GM21390 (cell line): ENCODE data around the gene B3GLCT.
"Not testable (repeated sequence)": the region's sequence is repeated elsewhere in the genome, so short reads cannot be mapped to it uniquely, and the experiment has no call there.

Source experiments
- ATAC-seq: cut with Tn5 transposase; IDR thresholded peaks from one replicate; pipeline ENCODE4 v1.9.1; 2021; ENCODE audit not compliant: unreplicated experiment

The B3GLCT gene

DNA sequence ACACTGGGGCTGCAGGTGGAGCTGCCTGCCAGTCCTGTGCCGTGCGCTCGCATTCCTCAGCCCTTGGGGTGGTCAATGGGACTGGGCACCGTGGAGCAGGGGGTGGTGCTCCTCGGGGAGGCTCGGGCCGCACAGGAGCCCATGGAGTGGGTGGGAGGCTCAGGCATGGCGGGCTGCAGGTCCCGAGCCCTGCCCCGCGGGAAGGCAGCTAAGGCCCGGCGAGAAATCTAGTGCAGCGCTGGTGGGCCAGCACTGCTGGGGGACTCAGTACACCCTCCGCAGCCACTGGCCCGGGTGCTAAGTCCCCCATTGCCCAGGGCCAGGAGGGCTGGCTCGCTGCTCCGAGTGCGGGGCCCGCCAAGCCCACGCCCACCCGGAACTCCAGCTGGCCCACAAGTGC is 139.8 kb downstream of the B3GLCT start:
- ATAC-seq, result not testable (repeated sequence)

DNA sequence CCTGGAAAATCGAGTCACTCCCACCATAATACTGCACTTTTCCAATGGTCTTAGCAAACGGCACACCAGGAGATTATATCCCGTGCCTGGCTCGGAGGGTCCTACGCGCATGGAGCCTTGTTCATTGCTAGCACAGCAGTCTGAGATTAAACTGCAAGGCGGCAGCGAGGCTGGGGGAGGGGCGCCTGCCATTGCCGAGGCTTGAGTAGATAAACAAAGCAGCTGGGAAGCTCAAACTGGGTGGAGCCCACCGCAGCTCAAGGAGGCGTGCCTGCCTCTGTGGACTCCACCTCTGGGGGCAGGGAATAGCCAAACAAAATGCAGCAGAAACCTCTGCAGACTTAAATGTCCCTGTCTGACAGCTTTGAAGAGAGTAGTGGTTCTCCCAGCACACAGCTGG is 141.1 kb downstream of the B3GLCT start:
- not testable (repeated sequence) for ATAC-seq

DNA sequence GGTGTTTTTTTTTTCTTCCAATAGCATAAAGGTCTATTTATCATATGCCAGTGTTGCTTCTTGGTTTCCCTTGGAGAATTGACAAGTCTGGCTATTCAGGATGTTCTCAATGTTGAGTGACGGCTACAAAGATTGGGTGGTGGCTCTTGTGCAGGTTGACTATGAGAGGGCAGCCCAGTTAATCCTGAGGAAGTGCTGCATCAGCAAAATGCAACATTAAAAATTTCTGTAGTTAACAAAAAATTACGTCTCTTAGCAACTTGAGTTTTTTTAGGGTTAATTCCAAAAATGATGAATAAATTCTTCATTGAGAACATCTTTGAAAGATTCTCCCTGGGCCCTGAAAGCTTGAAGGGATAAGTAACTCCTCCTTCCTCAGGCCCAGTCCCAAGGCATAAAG is 147.1 kb downstream of the B3GLCT start:
- ATAC-seq, result no peak

DNA sequence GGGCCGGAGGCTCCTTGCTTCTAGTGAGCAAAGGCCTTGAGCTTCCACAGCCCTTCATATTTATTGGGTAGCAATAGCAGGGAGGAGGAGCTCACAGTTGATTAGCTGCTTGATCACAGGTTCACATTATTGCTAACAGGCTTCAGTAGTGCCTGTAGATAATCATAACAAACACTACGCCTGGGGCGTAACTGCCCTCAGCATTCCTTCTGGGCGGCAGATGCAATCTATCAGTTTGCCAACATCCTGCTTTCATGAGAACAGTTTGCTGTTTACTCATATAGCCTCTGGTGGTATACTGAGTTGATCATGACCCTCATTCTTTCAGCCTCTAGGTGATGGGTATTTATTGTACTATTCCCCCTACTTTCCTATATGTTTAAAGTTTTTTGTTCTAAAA is 149.4 kb downstream of the B3GLCT start:
- no peak for ATAC-seq

- no peak for ATAC-seq
Measured at GRCh38 chr13:31350560-31350959, 150.8 kb downstream of the B3GLCT start.

GRCh38 chr13:31351376-31351775 is 151.6 kb downstream of the B3GLCT start:
- no peak for ATAC-seq

DNA sequence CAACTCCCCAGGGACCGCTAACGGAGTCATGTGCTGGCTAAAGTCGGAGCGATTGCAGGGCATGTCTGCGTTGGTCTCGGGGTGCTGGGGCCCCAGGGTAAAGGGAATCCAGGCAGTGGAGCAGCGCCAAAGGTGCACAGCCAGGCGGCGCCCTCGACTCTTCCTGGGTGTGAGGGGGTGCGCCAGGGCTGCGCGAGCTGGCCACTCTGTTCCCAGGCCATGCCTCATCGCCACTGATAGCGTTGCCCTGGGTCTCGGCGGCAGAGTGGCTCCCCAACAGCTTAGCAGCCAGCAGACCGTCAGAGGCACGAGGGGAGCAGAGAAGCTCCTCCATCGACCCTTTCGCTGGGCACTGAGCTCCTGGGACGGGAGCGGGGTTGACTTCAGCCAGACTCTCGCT is 152.7 kb downstream of the B3GLCT start:
- no peak for ATAC-seq

GRCh38 chr13:31355001-31355400 is 155.2 kb downstream of the B3GLCT start:
- no peak for ATAC-seq

DNA sequence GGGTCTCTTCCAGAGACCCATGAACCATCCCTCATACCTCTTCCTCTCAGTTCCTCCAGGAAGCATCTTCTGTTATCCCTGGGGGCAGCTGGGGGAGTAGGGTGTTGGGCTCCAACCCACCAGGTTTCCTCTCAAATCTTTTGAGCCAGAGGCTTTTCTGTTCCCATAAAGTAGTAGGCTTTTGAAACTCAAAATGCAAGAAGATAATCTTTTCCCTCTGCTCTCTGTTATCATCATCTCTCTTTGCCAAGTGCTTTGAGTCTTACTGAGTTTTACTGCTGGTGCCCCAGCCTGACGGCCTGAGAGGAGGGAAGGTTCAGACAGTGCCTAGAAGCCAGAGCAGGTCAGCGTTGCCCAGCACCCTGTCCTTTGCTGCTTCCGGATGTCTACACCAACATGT is 157.2 kb downstream of the B3GLCT start:
- no peak for ATAC-seq

- ATAC-seq, result no peak
Measured at GRCh38 chr13:31357581-31357980, 157.8 kb downstream of the B3GLCT start.

GRCh38 chr13:31361673-31362072 is 161.9 kb downstream of the B3GLCT start:
- ATAC-seq, result no peak

DNA sequence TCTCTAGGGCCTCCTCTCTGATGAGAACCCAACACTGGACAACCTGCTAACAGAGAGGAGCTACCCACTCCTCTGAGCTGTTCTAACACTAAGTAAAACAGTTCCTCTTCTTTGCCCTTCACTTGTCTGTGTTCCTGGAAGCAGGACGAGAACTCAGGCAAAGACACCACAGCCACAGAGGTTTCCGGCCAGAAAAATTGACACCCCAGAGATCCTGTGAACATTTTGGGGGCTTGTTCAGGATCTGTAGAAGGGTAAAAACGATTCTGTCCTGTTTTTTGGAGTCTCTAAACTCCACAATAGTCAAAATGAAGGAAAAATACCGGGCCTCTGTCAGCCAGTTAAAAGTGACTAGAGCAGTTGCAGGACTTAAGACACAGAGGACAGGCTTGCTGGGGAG is 165.9 kb downstream of the B3GLCT start:
- no peak for ATAC-seq

- no peak for ATAC-seq
Measured at GRCh38 chr13:31367410-31367809, 167.6 kb downstream of the B3GLCT start.

DNA sequence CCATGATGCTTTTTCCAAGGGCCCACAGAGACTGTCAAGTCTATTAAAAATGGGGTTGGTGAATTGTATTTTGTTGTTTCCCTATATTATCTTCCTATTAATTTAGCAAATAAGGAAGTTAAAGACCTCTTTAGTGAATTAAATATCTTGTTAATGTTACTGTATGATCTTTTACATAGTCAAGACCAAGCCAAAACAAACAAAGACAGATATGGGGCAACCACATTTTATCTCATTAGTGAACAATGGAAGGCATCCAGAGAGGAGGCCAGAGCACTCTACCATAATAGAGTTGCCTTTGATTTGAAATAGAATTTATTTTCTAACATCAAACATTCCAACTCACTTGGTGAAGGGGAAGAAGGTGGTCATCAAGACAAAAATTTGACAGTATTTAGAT is 169.4 kb downstream of the B3GLCT start:
- ATAC-seq, result no peak

- no peak for ATAC-seq
Measured at GRCh38 chr13:31372454-31372853, 172.7 kb downstream of the B3GLCT start.

DNA sequence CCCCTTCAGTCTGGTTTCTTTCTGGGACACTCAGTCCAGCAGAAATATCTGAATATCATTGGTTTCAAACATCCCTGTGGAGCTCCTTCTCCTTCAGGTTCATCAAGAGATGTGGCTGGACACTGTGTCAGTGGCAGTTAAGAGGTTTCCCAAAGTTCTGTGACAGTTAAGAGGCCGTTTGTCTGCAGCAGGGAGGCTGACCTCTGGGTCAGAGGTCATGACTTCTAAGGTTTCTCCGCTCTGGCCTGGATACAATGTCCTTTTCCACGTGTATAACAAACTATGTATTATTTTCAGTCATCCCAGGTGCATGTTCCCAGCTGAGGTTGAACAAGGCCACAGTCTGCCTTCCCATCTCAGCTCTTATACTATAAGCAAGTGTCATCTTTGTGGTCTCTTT is 174.9 kb downstream of the B3GLCT start:
- no peak for ATAC-seq

DNA sequence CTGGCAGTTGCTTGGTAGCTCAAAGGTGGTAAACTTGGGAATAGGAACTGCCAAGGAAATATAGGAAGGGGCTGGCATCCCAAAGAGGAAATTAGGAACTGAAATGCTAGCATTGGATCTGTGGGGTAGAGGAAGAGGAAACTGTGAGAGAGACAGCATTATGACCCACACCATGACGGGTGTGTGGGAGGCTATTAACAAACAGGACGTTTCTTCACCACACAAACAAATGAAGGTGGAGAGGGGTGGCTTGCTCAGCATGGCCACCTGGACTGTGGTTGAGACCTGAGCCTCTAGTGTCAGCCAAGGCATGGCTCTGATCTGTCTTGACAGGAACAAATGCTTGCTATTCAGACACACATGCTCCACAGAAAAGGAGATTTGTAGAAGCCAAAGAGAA is 178.2 kb downstream of the B3GLCT start:
- ATAC-seq, result no peak

DNA sequence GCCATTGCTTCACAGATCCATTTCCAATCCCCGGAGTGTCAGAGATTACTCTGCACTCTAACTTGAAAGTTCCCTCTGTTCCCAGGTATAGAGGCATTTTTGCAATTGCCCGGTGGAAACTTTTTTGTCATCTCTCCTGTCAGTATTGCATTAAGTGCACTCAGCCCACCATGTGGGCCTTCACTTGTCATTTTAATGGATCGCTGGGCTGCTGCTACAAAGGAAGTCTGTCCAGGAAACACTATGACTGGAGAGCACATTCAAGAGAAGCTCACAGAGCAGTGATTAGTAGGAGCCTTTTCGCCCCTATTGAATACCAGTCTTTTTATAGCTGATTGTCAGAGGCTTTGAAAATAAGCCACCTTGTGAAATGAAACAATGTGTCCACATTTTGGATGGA is 180.9 kb downstream of the B3GLCT start:
- no peak for ATAC-seq
